ENCODE results near the gene F11. TPM values are rescaled to one million over a fixed set of nuclear protein-coding genes. Genes with fewer than 3 reads are reported as not detected.
"Not testable (repeated sequence)": the region's sequence is repeated elsewhere in the genome, so short reads cannot be mapped to it uniquely, and the experiment has no call there.

F11 gene
- total RNA-seq, 1 experiment from 2014 or later = not detected

- DNase-seq = no peak
- ChIA-PET CTCF (no interaction called here), POLR2A (no interaction called here)
- Mint-ChIP-seq H3K27me3 (ENCODE audit: insufficient read depth, unreplicated experiment) (peaks cover 24% of the 10 kb centered on the region), H3K9me3 (ENCODE audit: unreplicated experiment) (no peaks in the 10 kb centered on the region), H3K27ac (ENCODE audit: unreplicated experiment) (no peak overlapping the region), H3K4me3 (ENCODE audit: unreplicated experiment) (no peak overlapping the region), H3K4me1 (ENCODE audit: low read depth, unreplicated experiment) (no peaks in the 10 kb centered on the region), H3K36me3 (ENCODE audit: insufficient read depth, unreplicated experiment) (no peaks in the 10 kb centered on the region)
- Histone ChIP-seq H3K36me3 (ENCODE audit: control insufficient read depth, insufficient read depth, low read length) (no peaks in the 10 kb centered on the region), H3K4me3 (ENCODE audit: low read depth, low read length) (no peak overlapping the region), H3K27me3 (replicated peaks; ENCODE audit: control insufficient read depth, insufficient read depth, low read length) (no peaks in the 10 kb centered on the region), H3K9me3 (no peaks in the 10 kb centered on the region), H3K4me1 (no peaks in the 10 kb centered on the region)
- intact Hi-C loops (cut with micrococcal nuclease; ENCODE audit: unreplicated experiment) = no loop called here
- BruUV-seq (replicated peaks) = no TSS peak
- TF ChIP-seq CTCF (IDR thresholded peaks at IDR 0.05; ENCODE audit: insufficient read depth in 1 of 2, low read depth in 1 of 2, low read length in 1 of 2, severe bottlenecking in 1 of 2, unreplicated experiment in 1 of 2) = no peak
Observed at GRCh38 chr4:186271081-186271678, 5.2 kb downstream of the F11 start.

DNA sequence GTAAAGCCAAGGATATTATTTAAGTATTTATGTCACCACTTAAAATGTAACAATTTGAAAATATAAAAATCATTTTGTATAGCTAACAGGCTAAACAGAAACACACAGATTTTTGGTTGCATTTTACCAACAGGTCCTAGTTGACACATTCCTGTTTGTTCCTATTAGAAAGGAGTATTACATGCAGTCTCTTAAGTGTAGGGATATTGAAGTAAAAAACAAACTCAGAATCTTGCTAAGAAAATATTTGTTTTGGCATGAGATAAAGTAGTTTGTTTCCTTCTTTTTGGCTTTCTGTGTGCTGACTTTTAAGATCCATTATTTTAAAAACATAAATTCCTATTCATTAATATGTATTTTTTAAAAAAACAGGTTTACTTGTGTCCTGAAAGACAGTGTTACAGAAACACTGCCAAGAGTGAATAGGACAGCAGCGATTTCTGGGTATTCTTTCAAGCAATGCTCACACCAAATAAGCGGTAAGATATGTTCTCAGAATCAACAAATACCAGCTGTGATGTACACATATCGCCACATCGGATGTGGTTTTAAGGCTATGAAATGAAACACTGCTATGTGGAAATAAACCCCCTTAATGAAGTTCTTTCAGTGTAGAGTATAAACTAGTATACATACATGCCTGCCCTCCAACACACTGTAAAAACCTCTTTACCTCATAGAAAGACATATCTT, 6.9 kb downstream of the F11 start:
- H3K4me3 Mint-ChIP-seq (ENCODE audit: unreplicated experiment) = no peak overlapping the region
- no peaks in the 10 kb centered on the region for H3K9me3 Mint-ChIP-seq (ENCODE audit: unreplicated experiment)
- no peak overlapping the region for H3K27ac Mint-ChIP-seq (ENCODE audit: unreplicated experiment)
- no TSS peak for BruUV-seq (replicated peaks)
- ChIA-PET CTCF (no interaction called here), POLR2A (no interaction called here)
- no peak for TF ChIP-seq CTCF (IDR thresholded peaks at IDR 0.05; ENCODE audit: insufficient read depth in 1 of 2, low read depth in 1 of 2, low read length in 1 of 2, severe bottlenecking in 1 of 2, unreplicated experiment in 1 of 2)
- Histone ChIP-seq H3K9me3 (no peaks in the 10 kb centered on the region), H3K4me1 (no peaks in the 10 kb centered on the region), H3K36me3 (ENCODE audit: control insufficient read depth, insufficient read depth, low read length) (no peaks in the 10 kb centered on the region), H3K4me3 (ENCODE audit: low read depth, low read length) (no peak overlapping the region), H3K27me3 (replicated peaks; ENCODE audit: control insufficient read depth, insufficient read depth, low read length) (no peaks in the 10 kb centered on the region)
- intact Hi-C loops (cut with micrococcal nuclease; ENCODE audit: unreplicated experiment) = no loop called here
- peaks cover 16% of the 10 kb centered on the region for H3K27me3 Mint-ChIP-seq (ENCODE audit: insufficient read depth, unreplicated experiment)
- H3K4me1 Mint-ChIP-seq (ENCODE audit: low read depth, unreplicated experiment) = no peaks in the 10 kb centered on the region
- H3K36me3 Mint-ChIP-seq (ENCODE audit: insufficient read depth, unreplicated experiment) = no peaks in the 10 kb centered on the region
- no peak for DNase-seq

DNA sequence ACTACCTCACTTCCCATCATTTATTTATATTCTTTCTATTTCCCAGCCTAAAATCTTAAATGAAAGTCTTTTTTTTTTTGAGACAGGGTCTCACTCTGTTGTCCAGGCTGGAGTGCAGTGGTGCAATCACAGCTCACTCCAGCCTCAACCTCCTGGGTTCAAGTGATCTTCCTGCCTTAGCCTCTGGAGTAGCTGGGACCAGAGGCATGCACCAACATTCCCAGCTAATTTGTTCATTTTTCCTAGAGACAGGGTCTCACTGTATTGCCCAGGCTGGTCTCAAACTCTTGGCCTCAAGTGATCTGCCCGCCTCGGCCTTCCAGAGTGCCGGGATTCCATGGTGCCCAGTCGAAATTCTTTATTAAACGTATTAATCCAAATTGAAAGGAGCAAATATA, 7.4 kb downstream of the F11 start:
- H3K36me3 ChIP-seq (ENCODE audit: control insufficient read depth, insufficient read depth, low read length); BruUV-seq (replicated peaks); POLR2A ChIA-PET; H3K4me3 Mint-ChIP-seq (ENCODE audit: unreplicated experiment); H3K9me3 ChIP-seq; H3K4me3 ChIP-seq (ENCODE audit: low read depth, low read length); H3K4me1 Mint-ChIP-seq (ENCODE audit: low read depth, unreplicated experiment); DNase-seq; H3K27me3 ChIP-seq (replicated peaks; ENCODE audit: control insufficient read depth, insufficient read depth, low read length); H3K4me1 ChIP-seq; CTCF ChIA-PET; H3K36me3 Mint-ChIP-seq (ENCODE audit: insufficient read depth, unreplicated experiment); H3K9me3 Mint-ChIP-seq (ENCODE audit: unreplicated experiment); intact Hi-C loops (cut with micrococcal nuclease; ENCODE audit: unreplicated experiment); H3K27ac Mint-ChIP-seq (ENCODE audit: unreplicated experiment): not testable (repeated sequence)
- H3K27me3 Mint-ChIP-seq (ENCODE audit: insufficient read depth, unreplicated experiment) = peaks cover 19% of the 10 kb centered on the region

Data from Caco-2 (cell line).